SK-N-MC (cell line): ENCODE data around the gene NUDT3.
A peak's percentile ranks its signal among the peaks of the same experiment; 100 is the strongest.

ENCODE experiments used
- EZH2 ChIP-seq: fragments of 200-600 bp; sonication (generic); IDR thresholded peaks from one replicate; pipeline ENCODE4 v1.6.1; 2017; ENCODE audit warnings: antibody characterized with exemption
- FOXP2 ChIP-seq: optimal IDR thresholded peaks from 2 replicates; pipeline ENCODE3; 2011; ENCODE audit warnings: mild to moderate bottlenecking, moderate library complexity; ENCODE audit not compliant: insufficient read depth; ENCODE audit errors: extremely low read length, control extremely low read depth
- POLR2AphosphoS5 ChIP-seq: IDR thresholded peaks from 2 replicates; pipeline ENCODE4 v1.6.1; 2012; ENCODE audit warnings: mild to moderate bottlenecking, low read depth, low read length, borderline replicate concordance

GRCh38 chr6:34392497-34393190, at the start of gene NUDT3:
- TF ChIP-seq POLR2AphosphoS5 (peak; percentile 64), EZH2 (no peak), FOXP2 (no peak)
